Measurements from ENCODE around the gene SLC8A2.

- TF ChIP-seq CTCF (IDR thresholded peaks at IDR 0.05) (no peak), POLR2A (IDR thresholded peaks at IDR 0.05) (no peak)
These were observed 19.9 kb upstream of the SLC8A2 start for GRCh38 chr19:47491358-47492136.
